T-helper 1 cell treated with Interleukin-12 subunit alpha and Interleukin-12 subunit beta and Interleukin-4 antibody, amounts not matched to agents 30 ng/mL and 1 ng/mL, for 36 hours (primary cell): ENCODE measurements around the gene ATP11A. TPM values are rescaled to one million over a fixed set of nuclear protein-coding genes. Genes with fewer than 3 reads are reported as not detected.

Experiments used
- intact Hi-C: fragments of 100-400 bp; cut with micrococcal nuclease; formaldehyde crosslinking; loops from one replicate; pipeline ENCODE4 v1.15.1; 2024
- total RNA-seq: library from RNA; stranded (reverse); gene quantifications from 2 replicates; pipeline ENCODE4 v1.2.3, GENCODE V29; 2022

The ATP11A gene
- total RNA-seq, 1 donor from 2014 or later, result 72.9 TPM

GRCh38 chr13:112738606-112739005, 48.8 kb downstream of the ATP11A start:
- intact Hi-C loops, result no loop called here

DNA sequence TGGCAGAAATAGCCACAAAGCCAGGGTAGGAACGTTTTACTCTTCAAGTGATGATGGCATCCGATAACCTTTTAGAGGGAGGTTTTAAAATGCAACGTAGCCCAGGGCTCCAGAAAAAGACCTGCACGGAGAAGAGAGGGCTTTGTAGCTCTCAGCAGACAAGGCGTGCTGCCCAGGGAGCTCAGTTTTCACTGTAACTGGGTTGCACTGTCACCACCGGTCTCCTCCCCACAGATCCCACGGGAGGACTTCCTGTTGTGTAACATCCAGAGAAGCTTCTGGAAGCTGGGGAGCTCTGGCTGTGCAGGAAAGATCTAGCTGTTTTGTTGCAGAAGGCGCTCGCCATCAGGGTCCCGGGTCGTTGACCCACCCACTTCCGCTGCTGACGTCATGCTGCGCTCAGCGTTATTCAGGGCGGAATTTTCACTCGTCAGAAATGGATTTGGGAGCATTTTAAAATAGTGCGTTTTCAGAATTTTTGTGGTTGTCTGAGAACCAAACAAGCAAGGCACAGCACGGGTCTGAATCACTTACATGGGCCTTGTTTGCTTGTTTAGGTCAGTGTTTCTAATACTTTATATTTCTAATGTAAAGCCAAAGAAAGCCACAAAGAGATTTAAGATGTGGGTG, 50.8 kb downstream of the ATP11A start:
- intact Hi-C loops, result no loop called here

DNA sequence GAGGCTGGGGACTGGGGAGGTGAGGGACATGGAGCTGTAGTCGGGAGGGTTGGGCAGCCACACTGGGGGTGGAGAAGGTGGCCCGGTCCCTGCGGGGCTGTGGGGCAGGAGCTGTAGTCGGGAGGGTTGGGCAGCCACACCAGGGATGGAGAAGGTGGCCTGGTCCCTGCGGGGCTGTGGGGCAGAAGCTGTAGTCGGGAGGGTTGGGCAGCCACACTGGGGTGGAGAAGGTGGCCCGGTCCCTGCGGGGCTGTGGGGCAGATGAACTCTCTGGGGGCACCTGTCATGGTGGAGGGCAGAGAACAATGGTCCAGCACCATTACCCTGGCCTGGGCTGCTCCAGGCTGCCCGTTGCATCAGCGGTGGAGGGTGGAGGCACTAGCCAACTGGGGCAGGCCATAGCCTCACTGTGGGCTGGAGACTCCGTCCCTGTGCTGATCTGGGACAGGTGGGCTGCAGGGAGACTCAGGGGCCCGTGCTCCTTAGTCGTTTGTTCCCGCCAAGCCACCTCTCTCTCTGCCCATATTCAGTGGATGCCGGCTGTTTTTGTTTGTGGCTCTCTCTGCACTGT, 51.4 kb downstream of the ATP11A start:
- intact Hi-C loops, result no loop called here

GRCh38 chr13:112741835-112742570, 52.2 kb downstream of the ATP11A start:
- intact Hi-C loops, result no loop called here

GRCh38 chr13:112742583-112742982, 52.7 kb downstream of the ATP11A start:
- intact Hi-C loops, result no loop called here

DNA sequence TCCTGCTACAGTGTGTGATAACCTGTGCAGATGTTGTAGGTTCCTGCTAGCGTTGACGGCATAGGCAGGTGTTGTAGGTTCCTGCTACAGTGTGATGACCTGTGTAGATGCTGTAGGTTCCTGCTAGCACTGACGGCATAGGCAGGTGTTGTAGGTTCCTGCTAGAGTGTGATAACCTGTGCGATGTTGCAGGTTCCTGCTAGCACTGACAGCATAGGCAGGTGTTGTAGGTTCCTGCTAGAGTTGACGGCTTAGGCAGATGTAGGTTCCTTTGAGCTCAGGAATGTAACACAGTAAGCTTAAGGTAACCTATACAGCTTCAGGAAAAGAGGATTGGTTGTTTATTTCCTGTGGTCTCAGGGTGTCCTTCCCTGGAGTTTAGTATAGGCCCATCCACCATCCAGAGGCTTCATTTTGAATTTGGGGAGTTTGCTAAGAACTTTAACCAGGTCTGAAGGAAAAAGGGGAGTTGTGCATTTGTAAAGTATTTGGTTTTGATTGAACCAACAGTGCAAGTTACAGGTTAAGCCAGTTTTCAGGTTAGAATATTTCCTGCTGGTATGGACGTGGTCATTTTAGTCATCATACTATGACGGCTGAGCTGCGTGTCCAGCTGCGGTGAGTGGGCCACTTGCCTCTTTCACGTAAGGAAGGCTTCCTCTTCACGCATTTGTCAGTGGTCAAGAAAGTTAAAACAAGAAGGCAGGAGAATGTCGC, 53.8 kb downstream of the ATP11A start:
- intact Hi-C loops, result no loop called here

DNA sequence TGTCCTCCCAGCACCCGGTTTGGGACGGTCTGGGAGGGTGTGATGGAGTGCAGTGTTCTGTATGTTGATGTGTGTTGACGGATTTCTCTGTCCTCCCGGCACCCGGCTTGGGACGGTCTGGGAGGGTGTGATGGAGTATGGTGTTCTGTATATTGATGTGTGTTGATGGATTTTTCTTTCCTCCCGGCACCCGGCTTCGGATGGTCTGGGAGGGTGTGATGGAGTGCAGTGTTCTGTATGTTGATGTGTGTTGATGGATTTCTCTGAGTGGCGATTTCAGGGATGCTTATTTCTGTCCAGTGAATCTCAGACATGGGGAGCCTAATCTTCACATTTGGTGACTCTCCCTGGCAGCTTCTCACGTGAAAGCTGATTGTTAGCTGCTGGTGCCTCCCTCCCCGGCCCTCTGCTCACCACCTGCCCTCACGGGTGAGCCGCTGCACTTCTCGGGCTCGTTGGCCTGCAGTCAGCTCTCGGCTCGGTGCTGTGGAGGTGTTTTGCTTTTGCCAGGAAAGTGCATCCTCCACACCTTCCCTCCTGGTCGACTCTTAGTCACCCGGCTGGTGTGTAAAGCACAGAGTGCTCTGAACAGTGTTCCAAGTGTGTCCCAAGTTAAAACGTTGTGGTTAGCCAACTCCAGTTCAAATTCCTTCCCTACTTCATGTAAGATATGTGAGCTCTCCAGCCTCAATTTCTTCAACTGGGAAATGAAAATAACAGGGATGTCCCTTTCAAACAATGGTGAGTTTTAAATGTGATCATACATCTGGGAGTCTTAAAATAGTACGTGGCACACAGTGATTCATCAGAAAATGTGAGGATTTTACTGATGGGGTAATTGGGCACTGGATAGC, 54.6 kb downstream of the ATP11A start:
- intact Hi-C loops, result no loop called here

DNA sequence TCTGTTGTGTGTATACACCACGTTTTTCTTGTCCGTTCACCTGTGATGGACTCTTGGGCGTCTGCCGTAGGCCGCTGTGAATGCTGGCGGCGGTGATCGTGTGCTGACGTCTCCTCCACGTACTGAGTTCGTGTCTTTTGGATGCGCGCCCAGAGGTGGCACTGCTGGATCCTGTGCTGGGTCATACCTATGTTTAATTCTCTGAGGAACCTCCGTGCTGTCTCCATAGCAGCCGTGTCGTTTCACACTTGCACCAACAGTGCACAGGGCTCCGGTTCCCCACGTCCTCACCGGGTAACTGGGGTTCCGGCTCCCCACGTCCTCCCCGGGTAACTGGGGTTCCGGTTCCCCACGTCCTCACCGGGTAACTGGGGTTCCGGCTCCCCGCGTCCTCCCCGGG, 56.2 kb downstream of the ATP11A start:
- intact Hi-C loops, result no loop called here

GRCh38 chr13:112747256-112747655, 57.4 kb downstream of the ATP11A start:
- intact Hi-C loops, result no loop called here

DNA sequence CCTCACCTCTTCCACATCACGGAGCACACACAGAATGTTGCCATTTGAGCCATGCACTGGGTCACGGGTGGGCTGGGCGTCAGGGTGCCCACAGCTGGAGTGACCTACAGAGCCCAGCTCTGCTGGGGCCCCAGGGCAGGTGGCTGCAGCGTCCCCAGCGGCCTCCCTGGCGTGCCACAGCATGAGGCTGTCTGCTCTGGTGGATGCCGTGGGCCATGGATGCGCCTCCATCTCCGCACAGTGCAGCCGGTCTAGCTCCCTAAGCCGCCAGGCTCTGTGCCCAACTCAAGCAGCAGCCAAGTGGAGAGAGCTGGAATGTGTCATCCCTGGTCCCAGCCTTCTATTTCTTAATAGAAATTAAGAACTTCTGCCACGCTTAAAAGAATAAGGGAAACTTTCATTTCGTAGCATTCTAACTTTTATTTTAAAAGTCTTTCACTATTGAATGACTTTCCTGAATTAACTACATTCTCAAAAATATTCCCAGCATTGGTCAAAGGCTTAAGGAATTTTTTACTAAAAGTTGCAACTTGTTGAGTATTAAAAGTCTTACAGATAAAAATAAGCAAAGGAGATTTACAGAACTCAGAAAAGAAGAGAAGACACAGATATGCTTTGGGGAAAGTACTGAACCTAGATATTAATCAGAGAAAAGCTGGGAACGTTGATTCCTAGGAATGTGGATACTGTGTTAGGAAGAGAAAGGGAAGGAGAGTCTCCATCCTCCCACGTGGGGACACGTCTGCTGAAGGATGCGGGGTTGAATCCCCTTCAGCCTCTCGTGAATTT, 59.3 kb downstream of the ATP11A start:
- intact Hi-C loops, result no loop called here

DNA sequence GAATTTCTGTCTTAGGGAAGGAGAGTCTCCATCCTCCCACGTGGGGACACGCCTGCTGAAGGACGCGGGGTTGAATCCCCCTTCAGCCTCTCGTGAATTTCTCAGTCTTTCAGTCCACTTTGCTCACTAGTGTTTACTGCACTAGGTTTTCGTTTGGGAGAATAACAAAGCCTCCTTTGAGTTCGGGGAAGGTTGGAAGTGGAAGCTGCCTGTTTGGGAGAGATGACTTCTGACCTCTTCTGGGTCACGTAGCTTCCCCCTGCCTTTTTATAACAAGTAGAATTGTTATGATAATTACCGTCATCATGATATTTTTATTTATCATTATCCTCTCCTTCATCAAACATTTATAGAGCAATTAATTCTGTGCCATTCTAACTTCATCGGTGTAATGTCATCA, 60.7 kb downstream of the ATP11A start:
- intact Hi-C loops, result loop anchor here (10.0 kb wide), 1 partner anchor 116 kb away; no protein-coding TSS in a partner anchor

- intact Hi-C loops, result loop anchor here (10.0 kb wide), 1 partner anchor 117 kb away; no protein-coding TSS in a partner anchor
These were observed 61.8 kb downstream of the ATP11A start for GRCh38 chr13:112751617-112752016.

DNA sequence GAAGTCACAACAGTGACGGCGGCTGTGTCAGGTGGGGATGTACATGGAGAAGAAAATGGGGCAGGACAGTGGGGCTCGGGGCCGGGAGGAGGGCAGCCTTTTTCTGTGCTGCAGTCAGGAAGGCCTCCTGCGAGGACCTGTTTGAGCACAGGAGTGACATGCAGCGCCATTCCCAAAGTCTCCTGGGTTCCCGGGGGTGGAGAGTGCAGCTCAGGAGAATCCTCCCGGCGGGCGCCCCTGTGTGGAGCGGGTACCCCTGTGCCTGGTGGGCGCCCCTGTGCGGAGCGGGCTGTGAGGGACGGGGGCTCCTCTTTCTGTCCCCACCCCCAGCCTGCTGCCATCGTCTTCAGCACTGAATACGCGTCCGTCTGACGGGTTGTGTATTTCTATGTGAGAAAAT, 62.4 kb downstream of the ATP11A start:
- intact Hi-C loops, result loop anchor here (10.0 kb wide), 1 partner anchor 117 kb away; no protein-coding TSS in a partner anchor

GRCh38 chr13:112752711-112753541, 63.1 kb downstream of the ATP11A start:
- intact Hi-C loops, result loop anchor here (10.0 kb wide), 1 partner anchor 118 kb away; no protein-coding TSS in a partner anchor

DNA sequence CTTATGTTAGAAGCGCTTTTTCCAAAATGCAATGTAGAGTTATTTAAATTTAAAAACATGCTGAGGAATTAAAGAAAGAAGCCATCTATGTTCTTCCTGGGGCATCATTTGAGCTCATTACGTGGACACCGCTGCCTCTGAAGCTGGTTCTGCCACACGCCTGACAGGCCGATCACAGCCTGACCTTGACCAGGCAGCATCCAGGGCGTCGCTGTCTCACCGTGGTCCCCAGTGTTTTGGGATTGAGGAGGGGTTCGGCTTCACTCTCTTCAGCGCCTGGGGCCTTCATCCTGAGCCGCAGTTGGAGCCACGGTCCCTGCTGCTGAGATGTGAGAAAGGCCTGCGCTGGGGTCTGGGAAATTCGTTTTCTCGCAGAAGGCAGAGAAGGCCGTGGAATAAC, 64.0 kb downstream of the ATP11A start:
- intact Hi-C loops, result loop anchor here (10.0 kb wide), 1 partner anchor 119 kb away; no protein-coding TSS in a partner anchor

- intact Hi-C loops, result loop anchor here (10.0 kb wide), 1 partner anchor 120 kb away; no protein-coding TSS in a partner anchor
These were observed 64.6 kb downstream of the ATP11A start for GRCh38 chr13:112754281-112755025.

DNA sequence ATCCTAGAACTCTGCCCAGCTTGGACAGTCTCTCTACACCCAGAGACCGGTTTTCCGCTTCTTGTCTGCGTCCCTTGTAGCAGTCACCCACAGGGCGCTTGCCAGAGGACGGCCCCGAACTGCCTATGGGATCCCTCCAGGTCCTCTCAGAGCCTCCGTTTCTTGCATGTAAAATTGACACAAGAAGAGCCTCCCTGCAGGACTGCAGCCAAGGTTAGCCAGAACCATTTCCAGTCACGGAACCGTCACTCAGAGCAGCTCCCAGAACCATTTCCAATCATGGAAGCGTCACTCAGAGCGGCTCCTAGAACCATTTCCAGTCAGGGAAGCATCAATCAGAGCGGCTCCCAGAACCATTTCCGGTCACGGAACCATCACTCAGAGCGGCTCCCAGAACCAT, 65.5 kb downstream of the ATP11A start:
- intact Hi-C loops, result loop anchor here (10.0 kb wide), 1 partner anchor 121 kb away; no protein-coding TSS in a partner anchor

DNA sequence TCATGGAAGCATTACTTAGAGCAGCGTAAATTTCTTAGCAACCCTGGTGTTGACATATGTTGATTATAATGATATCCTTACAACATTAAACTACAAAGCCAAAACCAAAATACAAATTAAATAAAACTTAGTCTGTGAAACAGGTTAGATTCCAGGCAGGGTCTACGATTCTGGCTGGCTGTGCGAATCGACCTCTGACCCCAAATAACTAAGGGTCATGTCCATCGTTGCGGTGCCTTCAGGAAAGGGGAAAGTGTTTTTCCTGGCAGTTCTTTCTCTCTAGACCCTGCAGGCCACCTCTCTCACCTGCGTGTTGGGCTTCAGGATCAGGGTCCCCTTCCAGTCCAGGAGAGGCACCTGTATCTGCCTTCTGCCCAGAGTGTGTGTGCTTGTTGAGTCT, 66.2 kb downstream of the ATP11A start:
- intact Hi-C loops, result loop anchor here (10.0 kb wide), 1 partner anchor 121 kb away; no protein-coding TSS in a partner anchor
